GM19035 (cell line): ENCODE data around the gene ADARB2.

Experiments used
- ATAC-seq: cut with Tn5 transposase; IDR thresholded peaks from one replicate; pipeline ENCODE4 v1.9.1; 2021; ENCODE audit not compliant: unreplicated experiment

ADARB2 gene

GRCh38 chr10:1509011-1509530 lies 228.3 kb downstream of the ADARB2 start:
- ATAC-seq = no peak

- no peak for ATAC-seq
These were observed 229.2 kb downstream of the ADARB2 start for GRCh38 chr10:1508096-1508495.

GRCh38 chr10:1507436-1507835 lies 229.9 kb downstream of the ADARB2 start:
- ATAC-seq = no peak

- no peak for ATAC-seq
These were observed 232.4 kb downstream of the ADARB2 start for GRCh38 chr10:1504940-1505339.

- ATAC-seq = no peak
These were observed 233.0 kb downstream of the ADARB2 start for GRCh38 chr10:1504286-1504685.

- ATAC-seq = no peak
These were observed 234.9 kb downstream of the ADARB2 start for GRCh38 chr10:1502451-1502850.

- no peak for ATAC-seq
These were observed 237.9 kb downstream of the ADARB2 start for GRCh38 chr10:1499359-1499957.

GRCh38 chr10:1498746-1499358 lies 238.5 kb downstream of the ADARB2 start:
- no peak for ATAC-seq

- no peak for ATAC-seq
These were observed 241.3 kb downstream of the ADARB2 start for GRCh38 chr10:1495915-1496517.

- ATAC-seq = no peak
These were observed 244.7 kb downstream of the ADARB2 start for GRCh38 chr10:1492641-1493040.

- ATAC-seq = no peak
These were observed 245.4 kb downstream of the ADARB2 start for GRCh38 chr10:1491901-1492300.

- no peak for ATAC-seq
These were observed 247.5 kb downstream of the ADARB2 start for GRCh38 chr10:1489801-1490200.

GRCh38 chr10:1488970-1489548 lies 248.3 kb downstream of the ADARB2 start:
- ATAC-seq = peak; percentile 97

- no peak for ATAC-seq
These were observed 250.3 kb downstream of the ADARB2 start for GRCh38 chr10:1486841-1487687.

- no peak for ATAC-seq
These were observed 252.0 kb downstream of the ADARB2 start for GRCh38 chr10:1485357-1485756.

- ATAC-seq = no peak
These were observed 253.5 kb downstream of the ADARB2 start for GRCh38 chr10:1483826-1484225.

GRCh38 chr10:1483246-1483645 lies 254.1 kb downstream of the ADARB2 start:
- no peak for ATAC-seq

GRCh38 chr10:1477578-1477977 lies 259.7 kb downstream of the ADARB2 start:
- ATAC-seq = no peak

GRCh38 chr10:1476455-1476803 lies 260.9 kb downstream of the ADARB2 start:
- no peak for ATAC-seq

- ATAC-seq = no peak
These were observed 261.4 kb downstream of the ADARB2 start for GRCh38 chr10:1475771-1476454.
